ENCODE results near the gene FCN2. TPM values are rescaled to one million over a fixed set of nuclear protein-coding genes. Genes with fewer than 3 reads are reported as not detected.

Gene FCN2
- total and polyA plus RNA-seq, 2 of the 4 experiments (the other 2 are of a cell fraction), result not detected

GRCh38 chr9:134867917-134868750 is 12.5 kb upstream of the FCN2 start:
- intact Hi-C loops (cut with micrococcal nuclease), result no loop called here
- 91% methylated on average over 5 of the region's 22 CpGs; no CpG with 5 or more reads in 1 of the 2 experiments for WGBS, 2 experiments (ENCODE audit: extremely low coverage in 2 of 2, insufficient read length in 1 of 2)
- CTCF ChIA-PET, result no interaction called here

More at GRCh38 chr9:134867917-134868750, 12.5 kb upstream of the FCN2 start:
- no peak overlapping the region for H3K4ac ChIP-seq (ENCODE audit: low read depth, low read length)
- no peak overlapping the region for H4K8ac ChIP-seq (ENCODE audit: low read depth in 2 of 2, low read length in 2 of 2)
- H2BK120ac ChIP-seq (ENCODE audit: low read depth, low read length), result no peak overlapping the region
- no TSS peak for BruUV-seq (replicated peaks)
- no peak overlapping the region for H3K18ac ChIP-seq (ENCODE audit: low read depth, low read length)
- H3K79me1 ChIP-seq (ENCODE audit: low read depth in 1 of 2, low read length in 2 of 2), result no peaks in the 10 kb centered on the region
- in situ Hi-C loops (cut with MboI; ENCODE audit: low sequenced_read_pairs), result no loop called here
- H3K4me3 ChIP-seq (ENCODE audit: insufficient read depth, low read depth, low read length), result no peak overlapping the region
- no peaks in the 10 kb centered on the region; the same call in 1 of the 2 replicates for H3K27me3 ChIP-seq (ENCODE audit: control insufficient read depth, insufficient read depth, low read length)
- H2AK9ac ChIP-seq (replicated peaks; ENCODE audit: low read depth, low read length, poor library complexity), result no peak overlapping the region
- H3K4me1 ChIP-seq (ENCODE audit: control insufficient read depth, insufficient read depth, low read length), result peaks cover 7% of the 10 kb centered on the region; the same call in 1 of the 2 replicates
- no peaks in the 10 kb centered on the region for H3K9me3 ChIP-seq (ENCODE audit: control insufficient read depth, insufficient read depth, low read length)
- dilution Hi-C loops (cut with HindIII; ENCODE audit: low sequenced_read_pairs, unreplicated experiment), result no loop called here
- ATAC-seq (ENCODE audit: low read depth) (no peak), DNase-seq (no peak)
- POLR2A ChIA-PET (ENCODE audit: unreplicated experiment), result no interaction called here
- H3K27ac ChIP-seq (ENCODE audit: insufficient read depth, low read length), result no peak overlapping the region
- H4K91ac ChIP-seq (ENCODE audit: insufficient read depth, low read depth, low read length), result no peak overlapping the region
- H3K23ac ChIP-seq (ENCODE audit: low read depth, low read length), result no peak overlapping the region
- no peak overlapping the region for H3K9ac ChIP-seq (ENCODE audit: low read depth, low read length)
- no peak overlapping the region for H2BK15ac ChIP-seq (ENCODE audit: low read depth, low read length)
- H3K4me2 ChIP-seq (ENCODE audit: low read depth, low read length), result no peak overlapping the region
- peak overlapping the region; percentile 6; the same call in 1 of the 2 replicates for H2AK5ac ChIP-seq (ENCODE audit: low read depth, low read length)
- H4K20me1 ChIP-seq (ENCODE audit: insufficient read depth, low read length), result no peaks in the 10 kb centered on the region
- H3K36me3 ChIP-seq (ENCODE audit: control insufficient read depth, insufficient read depth, low read length), result no peaks in the 10 kb centered on the region
- H4K5ac ChIP-seq (ENCODE audit: low read depth, low read length), result no peak overlapping the region
- no peak overlapping the region for H3K14ac ChIP-seq (replicated peaks; ENCODE audit: low read depth, low read length)
- no peaks in the 10 kb centered on the region for H3K9me1 ChIP-seq (ENCODE audit: insufficient read depth, low read length)
- H2AFZ ChIP-seq (replicated peaks; ENCODE audit: low read length, poor library complexity), result no peak overlapping the region
- H2BK5ac ChIP-seq (ENCODE audit: low read depth, low read length, poor library complexity, severe bottlenecking), result no peak overlapping the region
- H2BK20ac ChIP-seq (ENCODE audit: low read depth, low read length), result no peak overlapping the region
- TF ChIP-seq ELK1 (IDR thresholded peaks at IDR 0.05; ENCODE audit: borderline replicate concordance, low read depth, low read length) (no peak), CHD1 (IDR thresholded peaks at IDR 0.05; ENCODE audit: low read depth, low read length) (no peak), USF2 (IDR thresholded peaks at IDR 0.05; ENCODE audit: low read depth, low read length) (no peak), BHLHE40 (IDR thresholded peaks at IDR 0.05; ENCODE audit: low read depth, low read length) (no peak), RFX5 (IDR thresholded peaks at IDR 0.05; ENCODE audit: low read depth, low read length) (no peak), POLR2A (IDR thresholded peaks at IDR 0.05; ENCODE audit: low read depth, low read length) (no peak), NFE2L2 (IDR thresholded peaks at IDR 0.05; ENCODE audit: low read depth, low read length) (no peak), FOS (IDR thresholded peaks at IDR 0.05; ENCODE audit: low read depth, low read length) (no peak), MAFK (IDR thresholded peaks at IDR 0.05; ENCODE audit: low read depth, low read length) (no peak), CEBPB (IDR thresholded peaks at IDR 0.05; ENCODE audit: low read depth, low read length) (no peak), MAZ (IDR thresholded peaks at IDR 0.05; ENCODE audit: borderline replicate concordance, low read depth, low read length) (no peak), RAD21 (IDR thresholded peaks at IDR 0.05; ENCODE audit: low read length) (no peak), SMC3 (IDR thresholded peaks at IDR 0.05; ENCODE audit: low read depth, low read length) (no peak)
- no peak overlapping the region for H3K56ac ChIP-seq (ENCODE audit: extremely low read depth, insufficient read depth, low read length)

Measured in IMR-90 (cell line).